PC-3 (cell line): ENCODE measurements around the gene ALX4.

ENCODE experiments used
- EZH2 ChIP-seq: fragments of 300-600 bp; sonication (generic); IDR thresholded peaks from one replicate; pipeline ENCODE4 v1.6.1; 2017; ENCODE audit warnings: antibody characterized with exemption, mild to moderate bottlenecking, low read length; ENCODE audit not compliant: unreplicated experiment
- TF ChIP-seq, protein P1 (sequence below): fragments of 300-600 bp; sonication (generic); conservative IDR thresholded peaks from 2 replicates; pipeline ENCODE4 v1.5.1; 2017; ENCODE audit warnings: antibody characterized with exemption, low read depth, mild to moderate bottlenecking, low read length

DNA sequence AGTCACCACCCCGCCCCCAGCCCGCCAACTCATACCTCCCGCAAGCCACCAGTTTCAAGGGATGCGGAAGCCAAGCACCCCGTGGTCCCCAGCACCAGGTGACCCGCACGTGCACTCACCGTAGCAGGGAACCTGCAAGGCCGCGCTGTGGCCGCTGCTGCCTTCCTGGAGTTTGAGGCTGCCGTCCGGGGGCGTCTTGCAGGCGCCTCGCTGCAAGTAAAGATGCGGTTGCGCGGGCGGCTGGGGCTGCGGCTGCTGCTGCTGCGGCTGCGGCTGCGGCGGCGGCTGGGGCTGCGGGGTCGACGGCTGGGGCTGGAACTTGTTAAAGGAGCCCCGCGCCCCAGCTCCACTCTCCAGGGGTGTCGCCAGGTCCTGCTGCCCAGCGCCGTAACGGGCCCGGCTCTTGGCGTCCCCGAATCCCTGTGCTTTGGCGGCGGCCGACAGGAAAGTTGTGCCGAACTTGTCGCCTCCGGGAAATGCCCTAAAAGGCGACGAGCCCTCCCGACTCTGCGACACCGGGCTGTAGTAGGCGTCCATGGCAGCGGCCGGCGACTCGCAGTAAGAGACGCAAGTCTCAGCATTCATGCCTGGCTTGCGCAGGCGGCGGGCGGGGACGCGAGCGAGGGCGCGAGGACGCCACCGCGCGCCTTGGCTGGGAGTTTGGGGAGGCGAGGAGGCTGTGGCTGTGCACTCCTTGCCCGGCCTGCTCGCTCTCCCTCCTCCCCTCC lies at the start of gene ALX4:
- TF ChIP-seq EZH2: peak; percentile 86
- TF ChIP-seq, protein P1, sequence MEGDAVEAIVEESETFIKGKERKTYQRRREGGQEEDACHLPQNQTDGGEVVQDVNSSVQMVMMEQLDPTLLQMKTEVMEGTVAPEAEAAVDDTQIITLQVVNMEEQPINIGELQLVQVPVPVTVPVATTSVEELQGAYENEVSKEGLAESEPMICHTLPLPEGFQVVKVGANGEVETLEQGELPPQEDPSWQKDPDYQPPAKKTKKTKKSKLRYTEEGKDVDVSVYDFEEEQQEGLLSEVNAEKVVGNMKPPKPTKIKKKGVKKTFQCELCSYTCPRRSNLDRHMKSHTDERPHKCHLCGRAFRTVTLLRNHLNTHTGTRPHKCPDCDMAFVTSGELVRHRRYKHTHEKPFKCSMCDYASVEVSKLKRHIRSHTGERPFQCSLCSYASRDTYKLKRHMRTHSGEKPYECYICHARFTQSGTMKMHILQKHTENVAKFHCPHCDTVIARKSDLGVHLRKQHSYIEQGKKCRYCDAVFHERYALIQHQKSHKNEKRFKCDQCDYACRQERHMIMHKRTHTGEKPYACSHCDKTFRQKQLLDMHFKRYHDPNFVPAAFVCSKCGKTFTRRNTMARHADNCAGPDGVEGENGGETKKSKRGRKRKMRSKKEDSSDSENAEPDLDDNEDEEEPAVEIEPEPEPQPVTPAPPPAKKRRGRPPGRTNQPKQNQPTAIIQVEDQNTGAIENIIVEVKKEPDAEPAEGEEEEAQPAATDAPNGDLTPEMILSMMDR: no peak
